ENCODE results near the gene LCN12.

GRCh38 chr9:136926154-136926704 is 25.8 kb upstream of the LCN12 start:
- TF ChIP-seq CTCF (IDR thresholded peaks at IDR 0.05; ENCODE audit: low read depth, low read length, poor library complexity, severe bottlenecking), result no peak
- no peak for TF ChIP-seq EZH2phosphoT487 (IDR thresholded peaks at IDR 0.05; ENCODE audit: borderline replicate concordance, low read length)

Measured in DOHH2 (cell line).